Vagina (tissue), 2 donors: ENCODE data around the gene UBE4A. TPM values are rescaled to one million over a fixed set of nuclear protein-coding genes. Genes with fewer than 3 reads are reported as not detected.

Experiments
- DNase-seq, 2 donors: peaks; one replicate each; pipeline ENCODE4 v3.0.0-alpha.2; 2017; ENCODE audit errors: extremely low spot score in 2 of 2
- H3K27ac ChIP-seq: fragments of 200-600 bp; sonication (generic); one replicate; pipeline ENCODE4 v1.5.1; 2019
- H3K27me3 ChIP-seq: fragments of 200-600 bp; sonication (generic); one replicate; pipeline ENCODE4 v1.5.1; 2019
- H3K36me3 ChIP-seq, 2 donors: fragments of 200-600 bp; sonication (generic); one replicate each; pipeline ENCODE4 v1.5.1; 2017 to 2019
- H3K4me1 ChIP-seq: fragments of 200-600 bp; sonication (generic); one replicate; pipeline ENCODE4 v1.5.1; 2019
- H3K4me3 ChIP-seq, 2 donors: fragments of 200-600 bp; sonication (generic); 1 replicate in 1 of 2; 2 replicates in 1 of 2; pipeline ENCODE4 v1.5.1; 2016 to 2019
- H3K9me3 ChIP-seq: fragments of 200-600 bp; sonication (generic); one replicate; pipeline ENCODE4 v1.5.1; 2019
- CTCF ChIP-seq, 3 experiments: fragments of 450-650 bp in 2 of 3; fragments of 200-600 bp in 1 of 3; sonication (generic) in 1 of 3; IDR thresholded peaks; one replicate each; pipeline ENCODE4 v1.5.1; 2017 to 2019; ENCODE audit warnings: antibody characterized with exemption in 3 of 3, mild to moderate bottlenecking in 2 of 3, moderate library complexity in 2 of 3
- POLR2A ChIP-seq, 2 donors: fragments of 450-650 bp; IDR thresholded peaks; one replicate each; pipeline ENCODE4 v1.6.1; 2017; ENCODE audit warnings: antibody characterized with exemption in 2 of 2, mild to moderate bottlenecking in 2 of 2, moderate library complexity in 2 of 2
- POLR2AphosphoS5 ChIP-seq, 2 donors: sonication (generic); formaldehyde crosslinking; IDR thresholded peaks; one replicate each; pipeline ENCODE4 v1.9.0; 2017; ENCODE audit warnings: antibody characterized with exemption in 2 of 2, mild to moderate bottlenecking in 2 of 2, low read depth in 1 of 2; ENCODE audit not compliant: insufficient read depth in 1 of 2
- intact Hi-C: fragments of 100-400 bp; cut with DNase I; formaldehyde crosslinking; loops from one replicate; pipeline ENCODE4 v1.15.1; 2023
- total RNA-seq: library from RNA; depleted of rRNA; stranded (reverse); fragments of >200 nt; gene quantifications from one replicate; pipeline ENCODE4 v1.2.3, GENCODE V29; 2016

Gene UBE4A
- 31.9 TPM for total RNA-seq

- H3K27ac ChIP-seq: peak within 1 kb of the TSS; percentile 57
- H3K9me3 ChIP-seq: no peaks in the 10 kb centered on the region
- H3K4me3 ChIP-seq: peak within 1 kb of the TSS; percentile 67 to 75
- no peaks in the 10 kb centered on the region for H3K36me3 ChIP-seq
- DNase-seq: peak in 1 of 2 donors; percentile 94
- H3K4me1 ChIP-seq: peaks cover 30% of the 10 kb centered on the region
- intact Hi-C loops: loop anchor here (10.0 kb wide), 2 partner anchors 165 to 215 kb away; no protein-coding TSS in a partner anchor
- H3K27me3 ChIP-seq: no peaks in the 10 kb centered on the region
- TF ChIP-seq CTCF (IDR thresholded peaks at IDR 0.05): no peak
- peak; percentile 86 to 97 for TF ChIP-seq POLR2AphosphoS5 (IDR thresholded peaks at IDR 0.05; ENCODE audit: insufficient read depth in 1 of 2, low read depth in 1 of 2)
- TF ChIP-seq POLR2A (IDR thresholded peaks at IDR 0.05): peak in 1 of 2 donors; percentile 24
Observed at GRCh38 chr11:118359295-118359958, at the start of gene UBE4A. UBE4A (plus strand) TSS chr11:118359600; CDS start chr11:118365081, 5,481 bp downstream.

GRCh38 chr11:118310271-118310670, 49.1 kb upstream of the UBE4A start:
- Histone ChIP-seq H3K4me3 (no peak overlapping the region), H3K27me3 (no peaks in the 10 kb centered on the region), H3K4me1 (peaks cover 3% of the 10 kb centered on the region), H3K9me3 (no peaks in the 10 kb centered on the region), H3K36me3 (no peaks in the 10 kb centered on the region), H3K27ac (no peak overlapping the region)
- intact Hi-C loops: no loop called here
- DNase-seq: no peak
- TF ChIP-seq POLR2AphosphoS5 (IDR thresholded peaks at IDR 0.05; ENCODE audit: insufficient read depth in 1 of 2, low read depth in 1 of 2): no peak
- TF ChIP-seq CTCF (IDR thresholded peaks at IDR 0.05): no peak
- no peak for TF ChIP-seq POLR2A (IDR thresholded peaks at IDR 0.05)

GRCh38 chr11:118310781-118311485, 48.5 kb upstream of the UBE4A start:
- H3K36me3 ChIP-seq: no peaks in the 10 kb centered on the region
- H3K4me1 ChIP-seq: peaks cover 9% of the 10 kb centered on the region
- H3K27ac ChIP-seq: no peak overlapping the region
- intact Hi-C loops: no loop called here
- no peak for DNase-seq
- TF ChIP-seq POLR2AphosphoS5 (IDR thresholded peaks at IDR 0.05; ENCODE audit: insufficient read depth in 1 of 2, low read depth in 1 of 2) (no peak), CTCF (IDR thresholded peaks at IDR 0.05) (no peak), POLR2A (IDR thresholded peaks at IDR 0.05) (no peak)
- H3K27me3 ChIP-seq: no peaks in the 10 kb centered on the region
- H3K4me3 ChIP-seq: no peak overlapping the region
- H3K9me3 ChIP-seq: no peaks in the 10 kb centered on the region

GRCh38 chr11:118311518-118311917, 47.9 kb upstream of the UBE4A start:
- H3K9me3 ChIP-seq: no peaks in the 10 kb centered on the region
- no peak for DNase-seq
- TF ChIP-seq POLR2A (IDR thresholded peaks at IDR 0.05): no peak
- TF ChIP-seq POLR2AphosphoS5 (IDR thresholded peaks at IDR 0.05; ENCODE audit: insufficient read depth in 1 of 2, low read depth in 1 of 2): no peak
- no peak for TF ChIP-seq CTCF (IDR thresholded peaks at IDR 0.05)
- H3K4me3 ChIP-seq: no peak overlapping the region
- intact Hi-C loops: no loop called here
- H3K27ac ChIP-seq: no peak overlapping the region
- H3K4me1 ChIP-seq: peaks cover 15% of the 10 kb centered on the region
- no peaks in the 10 kb centered on the region for H3K36me3 ChIP-seq
- no peaks in the 10 kb centered on the region for H3K27me3 ChIP-seq

GRCh38 chr11:118312328-118312727, 47.1 kb upstream of the UBE4A start:
- TF ChIP-seq POLR2A (IDR thresholded peaks at IDR 0.05): no peak
- no peak for TF ChIP-seq CTCF (IDR thresholded peaks at IDR 0.05)
- no peak for TF ChIP-seq POLR2AphosphoS5 (IDR thresholded peaks at IDR 0.05; ENCODE audit: insufficient read depth in 1 of 2, low read depth in 1 of 2)
- no peaks in the 10 kb centered on the region for H3K9me3 ChIP-seq
- H3K27ac ChIP-seq: no peak overlapping the region
- no peaks in the 10 kb centered on the region for H3K27me3 ChIP-seq
- no peak for DNase-seq
- H3K36me3 ChIP-seq: no peaks in the 10 kb centered on the region
- peaks cover 21% of the 10 kb centered on the region for H3K4me1 ChIP-seq
- no peak overlapping the region for H3K4me3 ChIP-seq
- intact Hi-C loops: no loop called here
